Endothelial cell of hepatic sinusoid (primary cell): ENCODE data around the gene GRAP2.
"Not testable (repeated sequence)": the region's sequence is repeated elsewhere in the genome, so short reads cannot be mapped to it uniquely, and the experiment has no call there.

Experiments
- in situ Hi-C: cut with HindIII; loops from 2 replicates; pipeline ENCODE4 v1.10.0; 2017; ENCODE audit warnings: low sequenced_read_pairs

Gene GRAP2

GRCh38 chr22:39900306-39901227 lies at the start of gene GRAP2:
TSS of gene GRAP2 (plus strand) at chr22:39901084. CDS start at chr22:39947107, 46,023 bp downstream.
- in situ Hi-C loops, result no loop called here

- in situ Hi-C loops, result no loop called here
These were observed 49.1 kb upstream of the GRAP2 start for GRCh38 chr22:39851606-39852315.

- in situ Hi-C loops, result no loop called here
These were observed 48.1 kb upstream of the GRAP2 start for GRCh38 chr22:39852799-39853198.

- in situ Hi-C loops, result loop anchor here (5.0 kb wide), 2 partner anchors 54 to 66 kb away; no protein-coding TSS in a partner anchor
These were observed 44.3 kb upstream of the GRAP2 start for GRCh38 chr22:39856588-39856987.

- in situ Hi-C loops, result loop anchor here (5.0 kb wide), 2 partner anchors 58 to 62 kb away; no protein-coding TSS in a partner anchor
These were observed 40.8 kb upstream of the GRAP2 start for GRCh38 chr22:39859903-39860588.

GRCh38 chr22:39868741-39869140 lies 32.1 kb upstream of the GRAP2 start:
- in situ Hi-C loops, result no loop called here

GRCh38 chr22:39869797-39870196 lies 31.1 kb upstream of the GRAP2 start:
- in situ Hi-C loops, result not testable (repeated sequence)

GRCh38 chr22:39871008-39871798 lies 29.7 kb upstream of the GRAP2 start:
- in situ Hi-C loops, result no loop called here

GRCh38 chr22:39872548-39872947 lies 28.3 kb upstream of the GRAP2 start:
- in situ Hi-C loops, result no loop called here

- in situ Hi-C loops, result no loop called here
These were observed 26.9 kb upstream of the GRAP2 start for GRCh38 chr22:39873965-39874364.

- in situ Hi-C loops, result not testable (repeated sequence)
These were observed 25.6 kb upstream of the GRAP2 start for GRCh38 chr22:39875176-39875885.

GRCh38 chr22:39877079-39877845 lies 23.6 kb upstream of the GRAP2 start:
- in situ Hi-C loops, result no loop called here

- in situ Hi-C loops, result loop anchor here (5.0 kb wide), 1 partner anchor 92 kb away; no protein-coding TSS in a partner anchor
These were observed 20.2 kb upstream of the GRAP2 start for GRCh38 chr22:39880722-39881121.

- in situ Hi-C loops, result loop anchor here (5.0 kb wide), 1 partner anchor 89 kb away; no protein-coding TSS in a partner anchor
These were observed 17.8 kb upstream of the GRAP2 start for GRCh38 chr22:39883057-39883456.

- in situ Hi-C loops, result not testable (repeated sequence)
These were observed 11.0 kb upstream of the GRAP2 start for GRCh38 chr22:39889924-39890323.

- in situ Hi-C loops, result no loop called here
These were observed 7.4 kb upstream of the GRAP2 start, which contains the start of gene ENTHD1 for GRCh38 chr22:39893526-39893925. TSS of gene ENTHD1 (minus strand) at chr22:39893760. CDS start at chr22:39887748, 6,012 bp downstream.

- in situ Hi-C loops, result no loop called here
These were observed 6.3 kb upstream of the GRAP2 start for GRCh38 chr22:39894554-39895092.

GRCh38 chr22:39895682-39896081 lies 5.2 kb upstream of the GRAP2 start:
- in situ Hi-C loops, result no loop called here
